ENCODE data around the gene DUOX1. TPM values are rescaled to one million over a fixed set of nuclear protein-coding genes. Genes with fewer than 3 reads are reported as not detected.

Gene DUOX1
- polyA plus RNA-seq, 1 donor, result 2.6 TPM

- Histone ChIP-seq H3K4me1 (ENCODE audit: control insufficient read depth, insufficient read depth, low read length) (peaks cover 13% of the 10 kb centered on the region), H3K27me3 (ENCODE audit: control insufficient read depth, insufficient read depth, low read length) (peaks cover 77% of the 10 kb centered on the region), H3K27ac (ENCODE audit: low read length) (no peak overlapping the region), H3K36me3 (ENCODE audit: control insufficient read depth, insufficient read depth, low read length) (no peaks in the 10 kb centered on the region), H3K9me3 (ENCODE audit: control insufficient read depth, low read depth, low read length) (peaks cover 15% of the 10 kb centered on the region), H3K4me3 (ENCODE audit: low read length) (no peak overlapping the region)
- WGBS (ENCODE audit: insufficient coverage, low lambda C conversion rate), result no CpG with 5 or more reads among the region's 2 CpGs
- DNase-seq, result no peak
Observed at GRCh38 chr15:45114751-45115085, 15.1 kb upstream of the DUOX1 start.

DNA sequence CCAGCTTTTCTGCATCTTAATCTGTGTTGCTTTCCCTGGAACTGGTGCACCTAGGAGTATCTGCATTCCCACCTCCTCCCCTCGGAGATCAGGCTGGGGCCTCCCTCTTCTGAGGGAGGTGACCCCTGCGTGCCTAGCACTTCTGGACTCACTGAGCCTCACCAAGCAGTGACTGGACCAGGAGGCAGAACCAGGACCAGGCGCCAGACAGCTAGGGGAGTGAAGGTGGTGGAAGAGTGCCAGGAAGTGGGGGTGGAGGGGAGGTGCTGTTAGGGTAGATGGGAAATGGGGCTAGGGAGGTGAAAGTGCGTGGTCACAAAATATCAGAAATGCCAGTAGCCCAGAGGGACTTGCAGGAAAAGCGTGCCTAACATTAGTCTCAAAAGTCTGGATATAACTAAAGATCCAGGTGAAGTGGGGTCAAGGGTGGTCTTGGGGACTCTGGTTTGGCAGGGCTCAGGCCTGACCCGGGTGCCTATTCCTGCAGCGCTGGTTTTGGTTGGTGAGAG, 14.4 kb upstream of the DUOX1 start:
- no peak for DNase-seq
- H3K27me3 ChIP-seq (ENCODE audit: control insufficient read depth, insufficient read depth, low read length), result peaks cover 73% of the 10 kb centered on the region
- peaks cover 13% of the 10 kb centered on the region for H3K4me1 ChIP-seq (ENCODE audit: control insufficient read depth, insufficient read depth, low read length)
- no peaks in the 10 kb centered on the region for H3K36me3 ChIP-seq (ENCODE audit: control insufficient read depth, insufficient read depth, low read length)
- peaks cover 15% of the 10 kb centered on the region for H3K9me3 ChIP-seq (ENCODE audit: control insufficient read depth, low read depth, low read length)
- no CpG with 5 or more reads among the region's 7 CpGs for WGBS (ENCODE audit: insufficient coverage, low lambda C conversion rate)
- H3K4me3 ChIP-seq (ENCODE audit: low read length), result no peak overlapping the region
- no peak overlapping the region for H3K27ac ChIP-seq (ENCODE audit: low read length)

GRCh38 chr15:45116006-45116481, 13.8 kb upstream of the DUOX1 start:
- H3K4me3 ChIP-seq (ENCODE audit: low read length), result no peak overlapping the region
- H3K9me3 ChIP-seq (ENCODE audit: control insufficient read depth, low read depth, low read length), result peaks cover 15% of the 10 kb centered on the region
- H3K27ac ChIP-seq (ENCODE audit: low read length), result no peak overlapping the region
- no peaks in the 10 kb centered on the region for H3K36me3 ChIP-seq (ENCODE audit: control insufficient read depth, insufficient read depth, low read length)
- DNase-seq, result no peak
- peaks cover 70% of the 10 kb centered on the region for H3K27me3 ChIP-seq (ENCODE audit: control insufficient read depth, insufficient read depth, low read length)
- peaks cover 13% of the 10 kb centered on the region for H3K4me1 ChIP-seq (ENCODE audit: control insufficient read depth, insufficient read depth, low read length)
- WGBS (ENCODE audit: insufficient coverage, low lambda C conversion rate), result no CpG with 5 or more reads among the region's 19 CpGs

DNA sequence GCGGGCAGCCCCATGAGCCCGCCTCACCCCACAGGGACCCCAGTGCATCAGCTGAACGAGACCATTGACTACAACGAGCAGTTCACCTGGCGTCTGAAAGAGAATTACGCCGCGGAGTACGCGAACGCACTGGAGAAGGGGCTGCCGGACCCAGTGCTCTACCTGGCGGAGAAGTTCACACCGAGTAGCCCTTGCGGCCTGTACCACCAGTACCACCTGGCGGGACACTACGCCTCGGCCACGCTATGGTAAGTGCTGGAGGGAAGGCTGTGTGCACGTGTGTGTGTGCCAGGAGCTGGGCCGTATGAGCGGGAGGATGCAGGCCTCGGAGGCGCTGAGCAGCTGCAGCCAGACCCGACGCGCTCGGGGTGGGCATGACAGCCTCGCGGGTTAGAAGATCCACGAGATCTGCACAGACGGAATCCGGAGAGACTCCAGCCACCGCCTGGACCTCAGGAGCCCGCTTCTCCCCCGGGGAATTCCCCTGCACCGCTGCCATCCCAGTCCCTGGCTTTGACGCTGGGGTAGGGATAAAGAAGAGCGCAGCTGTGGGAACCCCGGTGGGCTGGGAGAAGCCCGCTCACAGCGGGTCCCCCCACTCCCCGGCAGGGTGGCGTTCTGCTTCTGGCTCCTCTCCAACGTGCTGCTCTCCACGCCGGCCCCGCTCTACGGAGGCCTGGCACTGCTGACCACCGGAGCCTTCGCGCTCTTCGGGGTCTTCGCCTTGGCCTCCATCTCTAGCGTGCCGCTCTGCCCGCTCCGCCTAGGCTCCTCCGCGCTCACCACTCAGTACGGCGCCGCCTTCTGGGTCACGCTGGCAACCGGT, 13.1 kb upstream of the DUOX1 start:
- no peak overlapping the region for H3K4me3 ChIP-seq (ENCODE audit: low read length)
- no peaks in the 10 kb centered on the region for H3K36me3 ChIP-seq (ENCODE audit: control insufficient read depth, insufficient read depth, low read length)
- peaks cover 71% of the 10 kb centered on the region for H3K27me3 ChIP-seq (ENCODE audit: control insufficient read depth, insufficient read depth, low read length)
- H3K4me1 ChIP-seq (ENCODE audit: control insufficient read depth, insufficient read depth, low read length), result peaks cover 11% of the 10 kb centered on the region
- no peak overlapping the region for H3K27ac ChIP-seq (ENCODE audit: low read length)
- peaks cover 15% of the 10 kb centered on the region for H3K9me3 ChIP-seq (ENCODE audit: control insufficient read depth, low read depth, low read length)
- no CpG with 5 or more reads among the region's 65 CpGs for WGBS (ENCODE audit: insufficient coverage, low lambda C conversion rate)
- DNase-seq, result no peak

DNA sequence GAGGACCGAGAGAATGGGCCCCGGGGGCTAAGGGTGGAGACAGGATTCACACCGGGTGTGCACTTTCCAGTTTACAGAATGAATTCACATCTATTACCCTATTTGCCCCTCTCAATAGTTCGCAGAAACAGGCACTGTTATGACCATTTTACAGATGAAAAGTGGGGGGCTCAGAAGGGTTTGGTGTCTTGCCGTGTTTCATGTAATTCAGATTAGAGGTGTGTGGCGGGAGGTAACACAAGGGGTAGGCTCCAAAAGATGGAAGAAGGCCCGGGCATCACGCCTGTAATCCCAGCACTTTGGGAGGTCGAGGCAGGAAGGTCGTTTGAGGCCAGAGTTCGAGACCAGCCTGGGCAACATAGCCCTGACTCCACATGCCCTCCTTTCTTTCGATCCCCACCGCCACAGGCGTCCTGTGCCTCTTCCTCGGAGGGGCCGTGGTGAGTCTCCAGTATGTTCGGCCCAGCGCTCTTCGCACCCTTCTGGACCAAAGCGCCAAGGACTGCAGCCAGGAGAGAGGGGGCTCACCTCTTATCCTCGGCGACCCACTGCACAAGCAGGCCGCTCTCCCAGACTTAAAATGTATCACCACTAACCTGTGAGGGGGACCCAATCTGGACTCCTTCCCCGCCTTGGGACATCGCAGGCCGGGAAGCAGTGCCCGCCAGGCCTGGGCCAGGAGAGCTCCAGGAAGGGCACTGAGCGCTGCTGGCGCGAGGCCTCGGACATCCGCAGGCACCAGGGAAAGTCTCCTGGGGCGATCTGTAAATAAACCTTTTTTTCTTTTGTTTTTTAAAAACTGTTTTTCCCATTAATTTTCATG, 12.3 kb upstream of the DUOX1 start:
- H3K27ac ChIP-seq (ENCODE audit: low read length), result no peak overlapping the region
- WGBS (ENCODE audit: insufficient coverage, low lambda C conversion rate), result 50% methylated on average over 1 of the region's 33 CpGs
- no peak for DNase-seq

DNA sequence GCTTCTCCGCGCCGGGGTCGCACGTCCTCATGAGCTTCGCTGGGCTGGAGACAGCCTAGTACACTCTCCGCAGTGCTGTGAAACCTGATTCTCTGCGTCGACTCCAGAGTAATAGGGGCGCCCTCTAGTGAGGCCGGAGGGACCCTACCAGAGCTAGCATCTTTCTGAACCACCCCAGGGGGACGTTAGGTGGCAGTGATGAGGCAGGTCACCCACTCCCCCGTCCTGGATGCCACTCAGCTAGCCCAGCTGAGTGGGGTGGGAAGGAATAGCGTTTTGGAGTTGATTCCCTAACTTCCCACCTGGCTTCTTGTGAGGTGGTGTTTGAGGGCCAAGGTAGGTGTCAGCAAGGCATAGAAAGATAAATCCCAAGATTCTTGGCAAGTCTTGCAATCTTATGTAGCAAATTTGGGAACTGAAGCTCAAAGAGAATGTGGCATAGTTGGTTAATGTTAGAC, 11.6 kb upstream of the DUOX1 start:
- H3K4me3 ChIP-seq (ENCODE audit: low read length), result no peak overlapping the region
- DNase-seq, result peak; percentile 82
- peaks cover 67% of the 10 kb centered on the region for H3K27me3 ChIP-seq (ENCODE audit: control insufficient read depth, insufficient read depth, low read length)
- H3K9me3 ChIP-seq (ENCODE audit: control insufficient read depth, low read depth, low read length), result peaks cover 7% of the 10 kb centered on the region
- WGBS (ENCODE audit: insufficient coverage, low lambda C conversion rate), result no CpG with 5 or more reads among the region's 14 CpGs
- H3K36me3 ChIP-seq (ENCODE audit: control insufficient read depth, insufficient read depth, low read length), result no peaks in the 10 kb centered on the region
- H3K4me1 ChIP-seq (ENCODE audit: control insufficient read depth, insufficient read depth, low read length), result peaks cover 3% of the 10 kb centered on the region
- H3K27ac ChIP-seq (ENCODE audit: low read length), result no peak overlapping the region

More for the DNA sequence above, 12.3 kb upstream of the DUOX1 start:
- H3K4me1 ChIP-seq (ENCODE audit: control insufficient read depth, insufficient read depth, low read length), result peaks cover 8% of the 10 kb centered on the region
- no peaks in the 10 kb centered on the region for H3K36me3 ChIP-seq (ENCODE audit: control insufficient read depth, insufficient read depth, low read length)
- no peak overlapping the region for H3K4me3 ChIP-seq (ENCODE audit: low read length)
- H3K27me3 ChIP-seq (ENCODE audit: control insufficient read depth, insufficient read depth, low read length), result peaks cover 67% of the 10 kb centered on the region
- peaks cover 13% of the 10 kb centered on the region for H3K9me3 ChIP-seq (ENCODE audit: control insufficient read depth, low read depth, low read length)

- Histone ChIP-seq H3K4me3 (ENCODE audit: low read length) (no peak overlapping the region), H3K27ac (ENCODE audit: low read length) (no peak overlapping the region), H3K36me3 (ENCODE audit: control insufficient read depth, insufficient read depth, low read length) (no peaks in the 10 kb centered on the region), H3K9me3 (ENCODE audit: control insufficient read depth, low read depth, low read length) (peaks cover 7% of the 10 kb centered on the region), H3K27me3 (ENCODE audit: control insufficient read depth, insufficient read depth, low read length) (peaks cover 66% of the 10 kb centered on the region), H3K4me1 (ENCODE audit: control insufficient read depth, insufficient read depth, low read length) (peaks cover 3% of the 10 kb centered on the region)
- WGBS (ENCODE audit: insufficient coverage, low lambda C conversion rate), result no CpG with 5 or more reads among the region's 5 CpGs
- DNase-seq, result no peak
Observed at GRCh38 chr15:45118996-45119395, 10.8 kb upstream of the DUOX1 start.

DNA sequence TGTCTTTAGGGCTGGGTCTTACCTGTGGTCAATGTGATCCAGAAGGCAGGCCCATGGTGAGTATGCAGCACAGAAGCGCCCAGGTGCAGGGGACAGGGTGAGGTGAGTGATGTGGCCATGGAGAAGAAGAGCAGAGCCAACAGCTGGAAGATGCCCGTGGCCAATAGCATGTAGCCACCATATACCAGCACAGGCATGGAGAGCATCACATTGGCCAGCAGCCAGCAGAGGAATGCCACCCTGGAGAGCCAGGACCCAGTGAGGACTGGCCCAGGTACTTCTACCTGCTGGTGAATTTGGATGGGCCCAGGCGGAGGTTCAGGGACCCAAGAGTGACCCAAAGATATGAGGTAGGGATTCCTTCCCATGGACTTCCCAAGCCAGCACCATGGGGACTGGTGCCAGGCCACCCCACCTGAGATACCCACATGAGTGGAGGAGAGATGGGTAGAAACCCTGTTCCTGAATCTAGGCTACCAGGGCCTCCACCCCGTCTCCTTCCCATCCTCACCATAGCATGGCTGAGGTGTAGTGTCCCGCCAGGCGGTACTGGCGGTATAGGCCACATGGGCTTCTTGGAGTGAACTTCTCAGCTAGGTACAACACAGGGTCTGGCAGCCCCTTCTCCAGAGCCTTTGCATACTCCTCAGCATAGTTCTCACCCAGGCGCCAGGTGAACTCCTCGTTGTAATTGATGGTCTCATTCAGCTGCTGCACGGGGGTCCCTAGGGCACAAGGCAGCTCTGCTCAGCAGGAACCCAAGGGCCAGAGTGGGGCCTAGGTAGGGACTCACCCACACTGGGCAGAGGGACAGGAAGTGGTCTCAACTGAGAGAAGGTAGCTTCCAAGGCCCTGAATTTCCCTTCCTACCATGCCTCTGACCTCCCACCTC, 9.5 kb upstream of the DUOX1 start:
- no peaks in the 10 kb centered on the region for H3K36me3 ChIP-seq (ENCODE audit: control insufficient read depth, insufficient read depth, low read length)
- H3K4me3 ChIP-seq (ENCODE audit: low read length), result no peak overlapping the region
- H3K9me3 ChIP-seq (ENCODE audit: control insufficient read depth, low read depth, low read length), result peaks cover 7% of the 10 kb centered on the region
- WGBS (ENCODE audit: insufficient coverage, low lambda C conversion rate), result no CpG with 5 or more reads among the region's 10 CpGs
- H3K27ac ChIP-seq (ENCODE audit: low read length), result no peak overlapping the region
- H3K4me1 ChIP-seq (ENCODE audit: control insufficient read depth, insufficient read depth, low read length), result peaks cover 3% of the 10 kb centered on the region
- peaks cover 63% of the 10 kb centered on the region for H3K27me3 ChIP-seq (ENCODE audit: control insufficient read depth, insufficient read depth, low read length)
- DNase-seq, result no peak

GRCh38 chr15:45121020-45121419, 8.8 kb upstream of the DUOX1 start:
- no peak for DNase-seq
- Histone ChIP-seq H3K4me1 (ENCODE audit: control insufficient read depth, insufficient read depth, low read length) (peaks cover 3% of the 10 kb centered on the region), H3K27me3 (ENCODE audit: control insufficient read depth, insufficient read depth, low read length) (peaks cover 63% of the 10 kb centered on the region), H3K4me3 (ENCODE audit: low read length) (no peak overlapping the region), H3K9me3 (ENCODE audit: control insufficient read depth, low read depth, low read length) (peaks cover 7% of the 10 kb centered on the region), H3K27ac (ENCODE audit: low read length) (no peak overlapping the region), H3K36me3 (ENCODE audit: control insufficient read depth, insufficient read depth, low read length) (no peaks in the 10 kb centered on the region)
- WGBS (ENCODE audit: insufficient coverage, low lambda C conversion rate), result no CpG with 5 or more reads among the region's 3 CpGs
